ENCODE measurements around the gene IL20RB.

DNA sequence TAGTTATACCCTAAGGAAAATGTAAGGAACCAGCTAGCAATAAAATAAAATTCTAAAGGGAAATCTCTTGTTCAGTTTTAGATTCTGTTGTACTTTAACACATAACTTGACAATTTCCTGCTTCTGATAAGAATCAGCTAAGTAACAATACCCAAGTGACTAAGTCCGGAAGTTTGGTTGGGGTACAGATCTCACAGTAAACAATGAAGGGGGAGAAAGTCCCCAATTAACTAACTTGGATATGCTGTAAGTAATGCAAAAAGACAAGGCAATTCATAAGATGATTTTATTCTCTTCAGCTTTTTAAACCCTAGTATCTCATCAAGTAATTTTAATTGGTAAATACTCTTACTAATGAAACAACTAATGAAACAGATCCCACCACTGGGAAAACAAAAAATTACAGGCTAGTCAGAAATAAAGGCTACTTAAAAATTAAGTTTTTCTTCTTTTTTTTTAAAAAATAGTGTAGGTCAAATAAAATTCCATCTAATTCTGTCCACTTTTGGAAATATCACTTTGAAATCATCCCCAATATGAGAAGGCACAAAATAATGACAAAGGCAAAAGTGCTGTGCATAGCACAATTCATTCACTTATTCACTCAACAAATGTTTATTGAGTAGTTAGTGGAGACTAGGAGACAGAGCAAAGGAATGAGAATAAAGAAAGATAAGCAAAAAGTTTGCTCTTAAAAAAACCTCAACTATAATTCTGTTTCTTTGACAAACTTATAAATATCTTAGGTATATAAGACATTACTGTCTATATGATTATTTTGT, 37.8 kb upstream of the IL20RB start:
- TF ChIP-seq ZXDB (tag by site-specific recombination; IDR thresholded peaks at IDR 0.05) (no peak), ZSCAN16 (tag by site-specific recombination; IDR thresholded peaks at IDR 0.05) (no peak), ZNF274 (IDR thresholded peaks at IDR 0.05; ENCODE audit: low read length) (no peak), ZNF274 (tag by site-specific recombination; IDR thresholded peaks at IDR 0.05; ENCODE audit: borderline replicate concordance) (no peak), ZNF830 (tag by site-specific recombination; IDR thresholded peaks at IDR 0.05; ENCODE audit: low read depth) (no peak), ZFP37 (tag by site-specific recombination; IDR thresholded peaks at IDR 0.05) (no peak), ZFP41 (tag by site-specific recombination; IDR thresholded peaks at IDR 0.05; ENCODE audit: borderline replicate concordance) (no peak), ZNF24 (tag by site-specific recombination; IDR thresholded peaks at IDR 0.05) (no peak), ZSCAN30 (tag by site-specific recombination; IDR thresholded peaks at IDR 0.05) (no peak), YY1 (tag by site-specific recombination; IDR thresholded peaks at IDR 0.05) (no peak), SP2 (tag by site-specific recombination; IDR thresholded peaks at IDR 0.05) (no peak)
- TF ChIP-seq, protein P1, sequence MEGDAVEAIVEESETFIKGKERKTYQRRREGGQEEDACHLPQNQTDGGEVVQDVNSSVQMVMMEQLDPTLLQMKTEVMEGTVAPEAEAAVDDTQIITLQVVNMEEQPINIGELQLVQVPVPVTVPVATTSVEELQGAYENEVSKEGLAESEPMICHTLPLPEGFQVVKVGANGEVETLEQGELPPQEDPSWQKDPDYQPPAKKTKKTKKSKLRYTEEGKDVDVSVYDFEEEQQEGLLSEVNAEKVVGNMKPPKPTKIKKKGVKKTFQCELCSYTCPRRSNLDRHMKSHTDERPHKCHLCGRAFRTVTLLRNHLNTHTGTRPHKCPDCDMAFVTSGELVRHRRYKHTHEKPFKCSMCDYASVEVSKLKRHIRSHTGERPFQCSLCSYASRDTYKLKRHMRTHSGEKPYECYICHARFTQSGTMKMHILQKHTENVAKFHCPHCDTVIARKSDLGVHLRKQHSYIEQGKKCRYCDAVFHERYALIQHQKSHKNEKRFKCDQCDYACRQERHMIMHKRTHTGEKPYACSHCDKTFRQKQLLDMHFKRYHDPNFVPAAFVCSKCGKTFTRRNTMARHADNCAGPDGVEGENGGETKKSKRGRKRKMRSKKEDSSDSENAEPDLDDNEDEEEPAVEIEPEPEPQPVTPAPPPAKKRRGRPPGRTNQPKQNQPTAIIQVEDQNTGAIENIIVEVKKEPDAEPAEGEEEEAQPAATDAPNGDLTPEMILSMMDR (tag by site-specific recombination; IDR thresholded peaks at IDR 0.05) = no peak

All from HEK293 (cell line).